ENCODE measurements around the gene KIAA1217. TPM values are rescaled to one million over a fixed set of nuclear protein-coding genes. Genes with fewer than 3 reads are reported as not detected.

The KIAA1217 gene
- total and polyA plus RNA-seq, 2 of the 4 experiments (the other 2 are of a cell fraction), result 3.4 to 4.4 TPM

- POLR2A ChIA-PET (ENCODE audit: unreplicated experiment), result no interaction called here
- in situ Hi-C loops (cut with MboI; ENCODE audit: low sequenced_read_pairs), result no loop called here
Observed at GRCh38 chr10:24596217-24596930, 387.4 kb downstream of the KIAA1217 start.

More at GRCh38 chr10:24596217-24596930, 387.4 kb downstream of the KIAA1217 start:
- H2BK120ac ChIP-seq (ENCODE audit: low read depth, low read length), result no peak overlapping the region
- TF ChIP-seq BHLHE40 (IDR thresholded peaks at IDR 0.05; ENCODE audit: low read depth, low read length), result no peak
- no peak for TF ChIP-seq SMC3 (IDR thresholded peaks at IDR 0.05; ENCODE audit: low read depth, low read length)
- no peak for TF ChIP-seq RFX5 (IDR thresholded peaks at IDR 0.05; ENCODE audit: low read depth, low read length)
- TF ChIP-seq POLR2A (IDR thresholded peaks at IDR 0.05; ENCODE audit: low read depth, low read length), result no peak
- no peak for TF ChIP-seq CTCF (conservative IDR thresholded peaks at IDR 0.05; ENCODE audit: low read depth, low read length)
- TF ChIP-seq USF2 (IDR thresholded peaks at IDR 0.05; ENCODE audit: low read depth, low read length), result no peak
- TF ChIP-seq MXI1 (IDR thresholded peaks at IDR 0.05; ENCODE audit: borderline replicate concordance, low read depth, low read length), result no peak
- no peak for TF ChIP-seq ELK1 (IDR thresholded peaks at IDR 0.05; ENCODE audit: borderline replicate concordance, low read depth, low read length)
- TF ChIP-seq NFE2L2 (IDR thresholded peaks at IDR 0.05; ENCODE audit: low read depth, low read length), result no peak
- no peak for TF ChIP-seq RAD21 (IDR thresholded peaks at IDR 0.05; ENCODE audit: low read length)
- no peak for TF ChIP-seq MAFK (IDR thresholded peaks at IDR 0.05; ENCODE audit: low read depth, low read length)
- no peak for TF ChIP-seq CHD1 (IDR thresholded peaks at IDR 0.05; ENCODE audit: low read depth, low read length)
- TF ChIP-seq FOS (IDR thresholded peaks at IDR 0.05; ENCODE audit: low read depth, low read length), result no peak
- TF ChIP-seq MAZ (IDR thresholded peaks at IDR 0.05; ENCODE audit: borderline replicate concordance, low read depth, low read length), result no peak
- no peak for TF ChIP-seq RCOR1 (IDR thresholded peaks at IDR 0.05; ENCODE audit: insufficient replicate concordance, low read length)
- CTCF ChIA-PET, result no interaction called here
- H3K4ac ChIP-seq (ENCODE audit: low read depth, low read length), result no peak overlapping the region
- intact Hi-C loops (cut with micrococcal nuclease), result no loop called here
- H2BK5ac ChIP-seq (ENCODE audit: low read depth, low read length, poor library complexity, severe bottlenecking), result no peak overlapping the region
- H4K8ac ChIP-seq (ENCODE audit: low read depth in 2 of 2, low read length in 2 of 2), result no peak overlapping the region
- no peak overlapping the region for H3K4me2 ChIP-seq (ENCODE audit: low read depth, low read length)
- H2AFZ ChIP-seq (replicated peaks; ENCODE audit: low read length, poor library complexity), result no peak overlapping the region
- H2BK15ac ChIP-seq (ENCODE audit: low read depth, low read length), result no peak overlapping the region
- no peak overlapping the region for H3K18ac ChIP-seq (ENCODE audit: low read depth, low read length)
- ATAC-seq (ENCODE audit: low read depth) (no peak), DNase-seq (no peak)
- no peak overlapping the region for H3K4me3 ChIP-seq (ENCODE audit: insufficient read depth, low read depth, low read length)
- no peaks in the 10 kb centered on the region for H3K27me3 ChIP-seq (ENCODE audit: control insufficient read depth, insufficient read depth, low read length)
- no peaks in the 10 kb centered on the region for H3K9me1 ChIP-seq (ENCODE audit: insufficient read depth, low read length)
- dilution Hi-C loops (cut with HindIII; ENCODE audit: low sequenced_read_pairs, unreplicated experiment), result no loop called here
- H3K4me1 ChIP-seq (ENCODE audit: control insufficient read depth, insufficient read depth, low read length), result 0 out of 2 replicates have a peak, but pooled peaks cover 2% of the 10 kb centered on the region
- no peaks in the 10 kb centered on the region for H3K9me3 ChIP-seq (ENCODE audit: control insufficient read depth, insufficient read depth, low read length)
- H3K9ac ChIP-seq (ENCODE audit: low read depth, low read length), result no peak overlapping the region
- no peak overlapping the region for H2AK5ac ChIP-seq (ENCODE audit: low read depth, low read length)
- H3K36me3 ChIP-seq (ENCODE audit: control insufficient read depth, insufficient read depth, low read length), result peaks cover 44% of the 10 kb centered on the region
- no TSS peak for BruUV-seq (replicated peaks)
- H3K56ac ChIP-seq (ENCODE audit: extremely low read depth, insufficient read depth, low read length), result no peak overlapping the region
- no peak overlapping the region for H2BK20ac ChIP-seq (ENCODE audit: low read depth, low read length)
- no peaks in the 10 kb centered on the region for H4K20me1 ChIP-seq (ENCODE audit: insufficient read depth, low read length)
- no CpG with 5 or more reads among the region's 11 CpGs for WGBS, 2 experiments (ENCODE audit: extremely low coverage in 2 of 2, insufficient read length in 1 of 2)
- H3K23ac ChIP-seq (ENCODE audit: low read depth, low read length), result no peak overlapping the region
- H4K5ac ChIP-seq (ENCODE audit: low read depth, low read length), result no peak overlapping the region
- H4K91ac ChIP-seq (ENCODE audit: insufficient read depth, low read depth, low read length), result no peak overlapping the region
- no peak overlapping the region for H2AK9ac ChIP-seq (replicated peaks; ENCODE audit: low read depth, low read length, poor library complexity)
- no peak overlapping the region for H3K14ac ChIP-seq (replicated peaks; ENCODE audit: low read depth, low read length)
- H3K79me1 ChIP-seq (ENCODE audit: low read depth in 1 of 2, low read length in 2 of 2), result peaks cover 0 to 4% of the 10 kb centered on the region in 2 experiments; a peak in 2 of 4 replicates
- H3K27ac ChIP-seq (ENCODE audit: insufficient read depth, low read length), result no peak overlapping the region
